PC-9 (cell line): ENCODE measurements around the gene SNAPC2.

ENCODE experiments used
- CTCF ChIP-seq: fragments of 200-600 bp; sonication (generic); conservative IDR thresholded peaks from 2 replicates; pipeline ENCODE4 v1.6.1; 2017; ENCODE audit warnings: mixed run types, antibody characterized with exemption, mild to moderate bottlenecking, moderate library complexity
- EZH2 ChIP-seq: fragments of 200-600 bp; sonication (generic); IDR thresholded peaks from 2 replicates; pipeline ENCODE4 v1.8.0; 2017; ENCODE audit warnings: antibody characterized with exemption, low read depth

- no peak for TF ChIP-seq CTCF
- TF ChIP-seq EZH2, result no peak
Measured at GRCh38 chr19:7888145-7888825, 31.9 kb upstream of the SNAPC2 start, which contains the start of gene LRRC8E.
